ENCODE measurements around the gene GBE1. TPM values are rescaled to one million over a fixed set of nuclear protein-coding genes. Genes with fewer than 3 reads are reported as not detected.

Gene GBE1
- polyA plus RNA-seq, 1 of the 3 experiments (the other 2 are of a cell fraction): 14.2 TPM

GRCh38 chr3:81702126-81702525 lies 59.3 kb downstream of the GBE1 start:
- Histone ChIP-seq H3K27ac (ENCODE audit: low read depth in 2 of 2, low read length in 1 of 2) (no peak overlapping the region), H3K27me3 (ENCODE audit: insufficient read depth) (no peaks in the 10 kb centered on the region), H3F3A (replicated peaks; ENCODE audit: insufficient read depth) (no peaks in the 10 kb centered on the region), H3K4me3 (ENCODE audit: low read depth in 2 of 2, low read length in 1 of 2) (no peak overlapping the region), H3K9me3 (no peaks in the 10 kb centered on the region), H3K79me2 (ENCODE audit: insufficient read depth) (peaks cover 6% of the 10 kb centered on the region; the same call in 1 of the 2 replicates), H4K20me1 (ENCODE audit: insufficient read depth) (no peaks in the 10 kb centered on the region), H3K4me2 (no peak overlapping the region), H3K9me2 (no peaks in the 10 kb centered on the region), H2AFZ (ENCODE audit: low read depth) (no peak overlapping the region), H3K4me1 (ENCODE audit: control insufficient read depth in 1 of 2, insufficient read depth in 2 of 2, low read depth in 1 of 2, low read length in 1 of 2) (no peaks in the 10 kb centered on the region), H3K36me3 (replicated peaks in 1 of 2; ENCODE audit: control insufficient read depth in 1 of 2, insufficient read depth in 2 of 2, low read length in 1 of 2) (peaks cover 2 to 12% of the 10 kb centered on the region in 2 experiments), H3K9ac (no peak overlapping the region)
- WGBS (ENCODE audit: low lambda C conversion rate): 89% methylated on average over 2 of the region's 2 CpGs
- ChIA-PET CTCF (no interaction called here), POLR2A (no interaction called here)
- TF ChIP-seq GATA2 (CRISPR knock-in tag; IDR thresholded peaks at IDR 0.05): no peak
- DNase-seq: no peak

GRCh38 chr3:81699536-81700320 lies 61.7 kb downstream of the GBE1 start:
- Histone ChIP-seq H3K9ac (no peak overlapping the region), H3K27me3 (ENCODE audit: insufficient read depth) (no peaks in the 10 kb centered on the region), H3K4me3 (ENCODE audit: low read depth in 2 of 2, low read length in 1 of 2) (no peak overlapping the region), H3F3A (replicated peaks; ENCODE audit: insufficient read depth) (no peaks in the 10 kb centered on the region), H3K36me3 (replicated peaks in 1 of 2; ENCODE audit: control insufficient read depth in 1 of 2, insufficient read depth in 2 of 2, low read length in 1 of 2) (peaks cover 2 to 12% of the 10 kb centered on the region in 2 experiments), H4K20me1 (ENCODE audit: insufficient read depth) (no peaks in the 10 kb centered on the region), H2AFZ (ENCODE audit: low read depth) (no peak overlapping the region), H3K9me3 (no peaks in the 10 kb centered on the region), H3K4me2 (no peak overlapping the region), H3K4me1 (ENCODE audit: control insufficient read depth in 1 of 2, insufficient read depth in 2 of 2, low read depth in 1 of 2, low read length in 1 of 2) (no peaks in the 10 kb centered on the region), H3K27ac (ENCODE audit: low read depth in 2 of 2, low read length in 1 of 2) (no peak overlapping the region), H3K79me2 (ENCODE audit: insufficient read depth) (peaks cover 4% of the 10 kb centered on the region; the same call in 1 of the 2 replicates), H3K9me2 (no peaks in the 10 kb centered on the region)
- WGBS (ENCODE audit: low lambda C conversion rate): 95% methylated on average over 8 of the region's 8 CpGs
- CTCF ChIA-PET: no interaction called here
- POLR2A ChIA-PET: no interaction called here
- no peak for DNase-seq
- no peak for TF ChIP-seq GATA2 (CRISPR knock-in tag; IDR thresholded peaks at IDR 0.05)
- no peak for TF ChIP-seq IRF3 (IDR thresholded peaks at IDR 0.05; ENCODE audit: low read depth, low read length)
- TF ChIP-seq USF1 (IDR thresholded peaks at IDR 0.05; ENCODE audit: borderline replicate concordance, low read depth): no peak
- TF ChIP-seq PBX3 (IDR thresholded peaks at IDR 0.05): no peak
- TF ChIP-seq MAX (IDR thresholded peaks at IDR 0.05; ENCODE audit: low read depth): no peak
- TF ChIP-seq CHD2 (IDR thresholded peaks at IDR 0.05; ENCODE audit: low read length, partially characterized antibody): no peak
- TF ChIP-seq POLR2AphosphoS5 (IDR thresholded peaks at IDR 0.05; ENCODE audit: low read depth, low read length): no peak
- TF ChIP-seq ZBTB33 (IDR thresholded peaks at IDR 0.05; ENCODE audit: borderline replicate concordance, low read depth): no peak
- no peak for TF ChIP-seq TAF1 (IDR thresholded peaks at IDR 0.05; ENCODE audit: borderline replicate concordance, low read depth, low read length)
- no peak for TF ChIP-seq MXI1 (IDR thresholded peaks at IDR 0.05; ENCODE audit: low read depth, low read length)
- TF ChIP-seq RCOR1 (IDR thresholded peaks at IDR 0.05; ENCODE audit: low read length): no peak
- TF ChIP-seq EP300 (IDR thresholded peaks at IDR 0.05; ENCODE audit: borderline replicate concordance in 1 of 2, low read depth in 1 of 2, low read length in 1 of 2): no peak
- TF ChIP-seq FOSL2 (IDR thresholded peaks at IDR 0.05; ENCODE audit: borderline replicate concordance, low read depth): no peak
- no peak for TF ChIP-seq REST (IDR thresholded peaks at IDR 0.05; ENCODE audit: low read depth, low read length)
- no peak for TF ChIP-seq EZH2phosphoT487 (IDR thresholded peaks at IDR 0.05; ENCODE audit: borderline replicate concordance, low read depth)
- TF ChIP-seq FOXJ3 (CRISPR knock-in tag; IDR thresholded peaks at IDR 0.05): no peak
- no peak for TF ChIP-seq RFX5 (IDR thresholded peaks at IDR 0.05; ENCODE audit: low read length)
